Ascending aorta (tissue), 2 donors: Measurements from ENCODE around the gene WWC1. TPM values are rescaled to one million over a fixed set of nuclear protein-coding genes. Genes with fewer than 3 reads are reported as not detected.

ENCODE experiments used
- DNase-seq, 2 donors: peaks; one replicate each; pipeline ENCODE4 v3.0.0-alpha.2; 2019; ENCODE audit warnings: low spot score in 2 of 2
- H3K27ac ChIP-seq, 2 donors: fragments of 200-600 bp; sonication (generic); one replicate each; pipeline ENCODE4 v1.5.1; 2016 to 2017; ENCODE audit warnings: mild to moderate bottlenecking in 1 of 2
- H3K27me3 ChIP-seq: fragments of 200-600 bp; sonication (generic); one replicate; pipeline ENCODE4 v1.5.1; 2017
- H3K36me3 ChIP-seq, 2 donors: fragments of 200-600 bp; sonication (generic); one replicate each; pipeline ENCODE4 v1.5.1; 2016
- H3K4me1 ChIP-seq, 2 donors: fragments of 200-600 bp; sonication (generic); one replicate each; pipeline ENCODE4 v1.5.1; 2016 to 2017; ENCODE audit warnings: mild to moderate bottlenecking in 1 of 2
- H3K4me3 ChIP-seq, 2 donors: fragments of 200-600 bp; sonication (generic); one replicate each; pipeline ENCODE4 v1.5.1; 2016 to 2017; ENCODE audit warnings: mild to moderate bottlenecking in 1 of 2
- H3K9me3 ChIP-seq, 2 donors: fragments of 200-600 bp; sonication (generic); one replicate each; pipeline ENCODE4 v1.5.1; 2016
- intact Hi-C: fragments of 100-400 bp; cut with DNase I; formaldehyde crosslinking; loops from one replicate; pipeline ENCODE4 v1.15.1; 2023
- total RNA-seq: library from RNA; depleted of rRNA; stranded (reverse); fragments of >200 nt; gene quantifications from one replicate; pipeline ENCODE4 v1.1.0, GENCODE V29; 2016
- TF ChIP-seq, protein P1 (sequence below), 3 experiments: fragments of 200-600 bp in 2 of 3; fragments of 450-650 bp in 1 of 3; sonication (generic) in 2 of 3; IDR thresholded peaks; one replicate each; pipeline ENCODE4 v1.5.1; 2016 to 2019; ENCODE audit warnings: antibody characterized with exemption in 3 of 3, mild to moderate bottlenecking in 1 of 3, moderate library complexity in 1 of 3

Gene WWC1
- total RNA-seq, 1 donor from 2014 or later = not detected

DNA sequence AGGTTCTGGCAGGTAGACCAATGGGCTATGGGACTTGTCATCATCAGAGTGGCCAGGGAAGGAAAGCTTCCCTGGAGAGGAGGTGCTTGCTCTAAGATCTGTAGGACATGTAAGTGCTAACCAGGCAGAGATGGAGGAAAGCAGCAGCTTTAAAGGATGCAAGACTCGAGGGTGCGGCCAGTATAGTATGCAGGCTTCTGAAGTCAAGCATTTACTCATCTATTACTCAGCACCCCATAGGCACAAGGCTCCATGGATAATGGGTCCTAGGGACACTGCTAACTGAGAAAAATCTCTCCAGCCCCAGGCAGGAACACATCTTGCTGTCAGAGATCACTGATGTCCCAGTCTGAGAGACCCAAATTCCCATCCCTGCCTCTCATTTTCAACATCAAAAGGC, 49.7 kb downstream of the WWC1 start:
- H3K27me3 ChIP-seq = no peaks in the 10 kb centered on the region
- no peaks in the 10 kb centered on the region for H3K9me3 ChIP-seq
- no peaks in the 10 kb centered on the region for H3K4me1 ChIP-seq
- TF ChIP-seq, protein P1, sequence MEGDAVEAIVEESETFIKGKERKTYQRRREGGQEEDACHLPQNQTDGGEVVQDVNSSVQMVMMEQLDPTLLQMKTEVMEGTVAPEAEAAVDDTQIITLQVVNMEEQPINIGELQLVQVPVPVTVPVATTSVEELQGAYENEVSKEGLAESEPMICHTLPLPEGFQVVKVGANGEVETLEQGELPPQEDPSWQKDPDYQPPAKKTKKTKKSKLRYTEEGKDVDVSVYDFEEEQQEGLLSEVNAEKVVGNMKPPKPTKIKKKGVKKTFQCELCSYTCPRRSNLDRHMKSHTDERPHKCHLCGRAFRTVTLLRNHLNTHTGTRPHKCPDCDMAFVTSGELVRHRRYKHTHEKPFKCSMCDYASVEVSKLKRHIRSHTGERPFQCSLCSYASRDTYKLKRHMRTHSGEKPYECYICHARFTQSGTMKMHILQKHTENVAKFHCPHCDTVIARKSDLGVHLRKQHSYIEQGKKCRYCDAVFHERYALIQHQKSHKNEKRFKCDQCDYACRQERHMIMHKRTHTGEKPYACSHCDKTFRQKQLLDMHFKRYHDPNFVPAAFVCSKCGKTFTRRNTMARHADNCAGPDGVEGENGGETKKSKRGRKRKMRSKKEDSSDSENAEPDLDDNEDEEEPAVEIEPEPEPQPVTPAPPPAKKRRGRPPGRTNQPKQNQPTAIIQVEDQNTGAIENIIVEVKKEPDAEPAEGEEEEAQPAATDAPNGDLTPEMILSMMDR (IDR thresholded peaks at IDR 0.05) = no peak
- H3K4me3 ChIP-seq = no peak overlapping the region
- DNase-seq = no peak
- no peak overlapping the region for H3K27ac ChIP-seq
- no peaks in the 10 kb centered on the region for H3K36me3 ChIP-seq
- intact Hi-C loops = no loop called here

DNA sequence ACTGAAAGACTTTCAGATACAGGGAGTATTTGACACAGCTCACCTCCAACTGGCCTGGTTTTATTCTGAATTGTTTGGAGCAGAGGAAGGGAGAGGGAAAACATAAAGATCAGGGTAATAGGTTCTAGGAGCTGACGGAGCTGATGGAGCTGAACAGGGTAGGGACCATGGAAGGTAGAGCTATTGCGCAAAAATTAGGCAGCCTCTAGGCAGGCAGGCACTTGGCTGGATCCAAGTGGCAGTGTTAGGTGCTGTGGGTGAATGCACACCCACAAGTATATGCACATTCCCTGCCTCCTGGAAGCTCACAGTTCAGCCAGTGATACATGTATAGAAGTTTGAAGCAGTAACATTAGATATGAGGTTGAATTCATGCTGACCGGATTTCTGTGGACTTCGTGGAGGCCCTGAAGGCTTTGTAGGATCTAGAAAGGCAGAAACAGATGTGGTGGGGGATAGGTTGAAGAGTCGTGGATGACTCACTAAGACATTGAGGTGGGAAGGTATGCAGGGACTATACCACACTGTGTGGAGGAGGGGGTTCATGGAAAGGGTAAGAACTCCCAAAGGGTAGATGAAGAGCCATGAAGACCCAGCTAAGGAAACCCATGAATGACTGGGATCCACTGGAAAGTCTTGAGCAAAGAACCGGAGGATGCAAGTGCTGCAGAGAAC, 50.8 kb downstream of the WWC1 start:
- intact Hi-C loops = no loop called here
- no peaks in the 10 kb centered on the region for H3K4me1 ChIP-seq
- no peak overlapping the region for H3K27ac ChIP-seq
- H3K27me3 ChIP-seq = no peaks in the 10 kb centered on the region
- DNase-seq = no peak
- TF ChIP-seq, protein P1 (IDR thresholded peaks at IDR 0.05) = no peak
- H3K36me3 ChIP-seq = no peaks in the 10 kb centered on the region
- no peaks in the 10 kb centered on the region for H3K9me3 ChIP-seq
- H3K4me3 ChIP-seq = no peak overlapping the region

DNA sequence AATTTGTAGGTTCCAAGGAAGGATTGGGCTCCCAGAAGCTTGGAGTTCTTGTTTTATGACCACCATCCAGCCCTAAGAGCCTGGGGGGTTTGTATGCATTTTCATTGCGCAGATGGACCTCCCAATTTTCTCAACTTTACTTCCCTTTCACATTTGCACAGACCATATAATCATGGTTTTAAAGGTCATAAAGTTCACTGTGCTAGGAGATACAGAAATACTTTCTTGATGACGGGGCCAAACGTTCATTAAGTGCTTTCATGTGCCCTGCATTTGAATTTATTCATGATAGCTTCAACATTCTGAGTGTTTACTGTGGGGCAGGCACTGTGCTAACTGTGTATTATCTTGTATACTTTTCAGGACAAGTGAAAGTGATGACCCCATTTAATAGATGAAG, 51.5 kb downstream of the WWC1 start:
- intact Hi-C loops = no loop called here
- TF ChIP-seq, protein P1 (IDR thresholded peaks at IDR 0.05) = no peak
- no peak for DNase-seq
- H3K27ac ChIP-seq = no peak overlapping the region
- no peaks in the 10 kb centered on the region for H3K36me3 ChIP-seq
- H3K4me1 ChIP-seq = no peaks in the 10 kb centered on the region
- no peaks in the 10 kb centered on the region for H3K9me3 ChIP-seq
- H3K27me3 ChIP-seq = no peaks in the 10 kb centered on the region
- no peak overlapping the region for H3K4me3 ChIP-seq

DNA sequence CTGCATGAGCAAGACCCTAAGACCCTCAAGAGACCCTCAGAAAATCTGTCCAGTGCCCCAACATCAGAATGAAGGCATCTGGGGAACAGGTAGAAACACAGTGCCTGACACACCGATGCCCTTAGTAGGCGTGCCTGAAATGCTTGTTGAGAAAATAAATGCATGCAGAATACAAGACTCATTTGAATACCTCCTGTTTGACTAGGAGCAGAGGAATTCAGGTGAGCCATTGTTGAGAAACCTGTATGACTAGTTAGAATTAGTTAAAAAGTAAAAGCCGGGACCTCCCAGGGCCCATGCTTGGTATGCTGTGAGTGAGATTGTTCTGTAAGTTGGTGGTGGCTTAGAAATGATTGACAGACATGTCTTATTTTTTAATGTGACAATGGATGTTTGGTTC, 55.0 kb downstream of the WWC1 start:
- no peak overlapping the region for H3K4me3 ChIP-seq
- intact Hi-C loops = no loop called here
- H3K4me1 ChIP-seq = no peaks in the 10 kb centered on the region
- H3K36me3 ChIP-seq = no peaks in the 10 kb centered on the region
- no peak for DNase-seq
- H3K9me3 ChIP-seq = no peaks in the 10 kb centered on the region
- no peaks in the 10 kb centered on the region for H3K27me3 ChIP-seq
- TF ChIP-seq, protein P1 (IDR thresholded peaks at IDR 0.05) = no peak
- no peak overlapping the region for H3K27ac ChIP-seq

DNA sequence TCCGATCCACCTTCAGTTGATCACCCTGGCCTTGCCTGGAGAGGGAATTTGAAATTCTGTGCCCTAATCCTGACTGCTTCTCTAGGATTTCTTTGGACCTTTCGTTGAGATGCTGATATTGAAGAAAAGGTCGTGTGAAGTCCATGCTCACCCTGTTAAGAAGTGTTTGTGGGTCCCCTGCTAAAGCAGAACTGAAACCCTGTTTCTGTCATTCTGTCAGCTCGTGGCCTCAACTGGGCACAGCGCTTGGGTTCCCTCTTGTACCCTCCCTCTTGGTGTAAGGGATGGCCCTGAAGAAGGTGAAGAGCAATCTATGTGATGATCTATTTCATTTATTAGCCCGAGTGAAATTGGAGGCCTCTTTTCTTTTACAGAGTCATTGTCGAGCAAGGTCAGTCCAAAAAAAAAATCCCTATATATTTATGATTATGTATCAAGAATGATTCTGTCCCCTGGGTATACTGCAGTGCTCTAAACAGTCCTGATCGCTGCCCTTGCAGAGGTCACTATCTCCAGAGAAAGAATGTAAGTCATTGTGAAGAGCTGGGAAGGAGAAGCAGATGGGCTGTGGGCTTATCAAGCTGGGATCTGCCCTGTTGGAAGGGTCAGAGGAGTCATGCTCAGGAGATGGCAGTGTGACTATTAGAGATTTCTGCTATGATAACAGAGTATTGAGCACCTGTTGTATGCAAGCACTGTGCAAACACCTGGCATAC, 56.1 kb downstream of the WWC1 start:
- H3K27me3 ChIP-seq = no peaks in the 10 kb centered on the region
- no peak for DNase-seq
- no peak overlapping the region for H3K4me3 ChIP-seq
- no peak overlapping the region for H3K27ac ChIP-seq
- H3K36me3 ChIP-seq = no peaks in the 10 kb centered on the region
- TF ChIP-seq, protein P1 (IDR thresholded peaks at IDR 0.05) = no peak
- intact Hi-C loops = no loop called here
- H3K9me3 ChIP-seq = no peaks in the 10 kb centered on the region
- H3K4me1 ChIP-seq = no peaks in the 10 kb centered on the region
